ENCODE data around the gene DEAF1. TPM values are rescaled to one million over a fixed set of nuclear protein-coding genes. Genes with fewer than 3 reads are reported as not detected.

DEAF1 gene
- total and polyA plus RNA-seq, 2 of the 13 experiments (the other 11 are each of a cell fraction or from before 2014, with no cell fraction given): 22.3 to 29.6 TPM

DNA sequence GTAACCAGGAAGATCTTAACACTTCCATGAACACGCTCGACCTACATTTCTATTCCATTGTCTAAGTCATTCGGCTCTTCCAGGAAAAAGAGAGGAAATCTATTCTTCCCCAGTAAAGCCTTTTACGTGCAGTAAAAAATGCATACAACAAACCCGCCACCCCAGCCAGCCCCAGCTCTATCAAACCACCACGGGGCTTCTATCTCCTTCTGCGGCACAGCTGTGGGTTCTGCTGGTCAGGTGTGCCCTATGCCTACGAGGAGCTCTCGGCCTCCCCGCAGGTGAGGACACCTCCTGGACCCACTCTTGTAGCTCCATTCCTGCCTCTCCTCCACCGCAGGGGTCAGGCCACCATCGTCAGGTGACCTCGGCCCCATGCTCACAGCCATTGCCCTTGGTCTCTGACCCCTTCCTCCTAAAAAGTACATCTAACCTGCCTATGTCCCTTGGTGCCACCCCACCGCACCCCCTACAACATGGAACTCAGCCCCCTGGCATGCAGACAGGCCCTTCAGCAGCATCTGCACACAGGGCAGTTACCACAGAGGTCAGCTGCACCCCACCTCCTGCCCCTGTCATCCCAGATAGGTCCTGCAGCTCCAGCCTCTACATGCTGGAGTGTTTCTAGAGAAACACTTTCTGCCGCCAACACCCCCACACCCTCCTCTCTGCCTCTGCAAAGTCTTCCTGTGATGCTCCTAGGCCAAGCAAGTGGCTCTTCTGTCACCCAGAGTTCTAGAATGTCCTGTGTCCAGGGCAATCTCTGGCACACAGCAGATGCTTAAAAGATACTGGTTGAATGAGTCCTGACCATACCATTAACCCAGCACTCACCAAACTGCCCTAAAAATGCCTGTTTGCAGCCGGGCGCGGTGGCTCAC, 3.1 kb downstream of the DEAF1 start (continued):
- TF ChIP-seq, protein P1, sequence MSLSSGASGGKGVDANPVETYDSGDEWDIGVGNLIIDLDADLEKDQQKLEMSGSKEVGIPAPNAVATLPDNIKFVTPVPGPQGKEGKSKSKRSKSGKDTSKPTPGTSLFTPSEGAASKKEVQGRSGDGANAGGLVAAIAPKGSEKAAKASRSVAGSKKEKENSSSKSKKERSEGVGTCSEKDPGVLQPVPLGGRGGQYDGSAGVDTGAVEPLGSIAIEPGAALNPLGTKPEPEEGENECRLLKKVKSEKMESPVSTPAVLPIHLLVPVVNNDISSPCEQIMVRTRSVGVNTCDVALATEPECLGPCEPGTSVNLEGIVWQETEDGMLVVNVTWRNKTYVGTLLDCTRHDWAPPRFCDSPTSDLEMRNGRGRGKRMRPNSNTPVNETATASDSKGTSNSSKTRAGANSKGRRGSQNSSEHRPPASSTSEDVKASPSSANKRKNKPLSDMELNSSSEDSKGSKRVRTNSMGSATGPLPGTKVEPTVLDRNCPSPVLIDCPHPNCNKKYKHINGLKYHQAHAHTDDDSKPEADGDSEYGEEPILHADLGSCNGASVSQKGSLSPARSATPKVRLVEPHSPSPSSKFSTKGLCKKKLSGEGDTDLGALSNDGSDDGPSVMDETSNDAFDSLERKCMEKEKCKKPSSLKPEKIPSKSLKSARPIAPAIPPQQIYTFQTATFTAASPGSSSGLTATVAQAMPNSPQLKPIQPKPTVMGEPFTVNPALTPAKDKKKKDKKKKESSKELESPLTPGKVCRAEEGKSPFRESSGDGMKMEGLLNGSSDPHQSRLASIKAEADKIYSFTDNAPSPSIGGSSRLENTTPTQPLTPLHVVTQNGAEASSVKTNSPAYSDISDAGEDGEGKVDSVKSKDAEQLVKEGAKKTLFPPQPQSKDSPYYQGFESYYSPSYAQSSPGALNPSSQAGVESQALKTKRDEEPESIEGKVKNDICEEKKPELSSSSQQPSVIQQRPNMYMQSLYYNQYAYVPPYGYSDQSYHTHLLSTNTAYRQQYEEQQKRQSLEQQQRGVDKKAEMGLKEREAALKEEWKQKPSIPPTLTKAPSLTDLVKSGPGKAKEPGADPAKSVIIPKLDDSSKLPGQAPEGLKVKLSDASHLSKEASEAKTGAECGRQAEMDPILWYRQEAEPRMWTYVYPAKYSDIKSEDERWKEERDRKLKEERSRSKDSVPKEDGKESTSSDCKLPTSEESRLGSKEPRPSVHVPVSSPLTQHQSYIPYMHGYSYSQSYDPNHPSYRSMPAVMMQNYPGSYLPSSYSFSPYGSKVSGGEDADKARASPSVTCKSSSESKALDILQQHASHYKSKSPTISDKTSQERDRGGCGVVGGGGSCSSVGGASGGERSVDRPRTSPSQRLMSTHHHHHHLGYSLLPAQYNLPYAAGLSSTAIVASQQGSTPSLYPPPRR (CRISPR knock-in tag; IDR thresholded peaks at IDR 0.05; ENCODE audit: borderline replicate concordance): no peak
- TF ChIP-seq, protein P2, sequence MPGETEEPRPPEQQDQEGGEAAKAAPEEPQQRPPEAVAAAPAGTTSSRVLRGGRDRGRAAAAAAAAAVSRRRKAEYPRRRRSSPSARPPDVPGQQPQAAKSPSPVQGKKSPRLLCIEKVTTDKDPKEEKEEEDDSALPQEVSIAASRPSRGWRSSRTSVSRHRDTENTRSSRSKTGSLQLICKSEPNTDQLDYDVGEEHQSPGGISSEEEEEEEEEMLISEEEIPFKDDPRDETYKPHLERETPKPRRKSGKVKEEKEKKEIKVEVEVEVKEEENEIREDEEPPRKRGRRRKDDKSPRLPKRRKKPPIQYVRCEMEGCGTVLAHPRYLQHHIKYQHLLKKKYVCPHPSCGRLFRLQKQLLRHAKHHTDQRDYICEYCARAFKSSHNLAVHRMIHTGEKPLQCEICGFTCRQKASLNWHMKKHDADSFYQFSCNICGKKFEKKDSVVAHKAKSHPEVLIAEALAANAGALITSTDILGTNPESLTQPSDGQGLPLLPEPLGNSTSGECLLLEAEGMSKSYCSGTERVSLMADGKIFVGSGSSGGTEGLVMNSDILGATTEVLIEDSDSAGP (CRISPR knock-in tag; IDR thresholded peaks at IDR 0.05; ENCODE audit: borderline replicate concordance): no peak
- TF ChIP-seq ZKSCAN1 (IDR thresholded peaks at IDR 0.05; ENCODE audit: low read length) (no peak), FOXC1 (CRISPR knock-in tag; IDR thresholded peaks at IDR 0.05; ENCODE audit: borderline replicate concordance) (no peak), ZNF788 (CRISPR knock-in tag; IDR thresholded peaks at IDR 0.05; ENCODE audit: borderline replicate concordance) (no peak), ATM (IDR thresholded peaks at IDR 0.05; ENCODE audit: borderline replicate concordance) (no peak), JDP2 (CRISPR knock-in tag; IDR thresholded peaks at IDR 0.05; ENCODE audit: borderline replicate concordance) (no peak), ZNF577 (CRISPR knock-in tag; IDR thresholded peaks at IDR 0.05; ENCODE audit: borderline replicate concordance, low read depth) (no peak), ZNF672 (CRISPR knock-in tag; IDR thresholded peaks at IDR 0.05) (no peak), TGIF2 (CRISPR knock-in tag; IDR thresholded peaks at IDR 0.05) (no peak)
